NCI-H2081 treated with DMSO at 0.1 percent for 48 hours (cell line): ENCODE data around the gene LDLR.
A peak's percentile ranks its signal among the peaks of the same experiment; 100 is the strongest.
"Not testable (repeated sequence)": the region's sequence is repeated elsewhere in the genome, so short reads cannot be mapped to it uniquely, and the experiment has no call there.

Source experiments
- DNase-seq: peaks from one replicate; lab custom pipeline; 2025; lab: John Stamatoyannopoulos, UW

Gene LDLR

DNA sequence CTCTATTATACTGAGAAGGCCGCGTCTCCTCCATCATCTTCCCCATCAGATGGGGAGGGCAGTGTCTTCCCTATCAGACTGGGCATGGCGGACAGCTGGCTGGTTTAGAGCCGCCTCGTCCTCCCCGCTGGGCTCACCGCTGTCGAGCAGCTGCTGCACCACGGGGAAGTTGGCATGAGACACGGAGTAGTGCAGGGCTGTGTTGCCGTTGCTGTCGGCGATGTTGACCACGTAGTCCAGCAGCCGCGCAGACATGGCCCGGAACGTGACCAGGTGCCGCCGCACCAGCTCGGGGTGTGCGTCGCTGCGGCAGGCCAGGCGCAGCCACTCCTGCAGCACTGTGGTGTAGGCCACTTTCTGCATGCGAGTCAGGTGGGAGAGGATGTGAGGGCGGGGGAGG, 85.1 kb downstream of the LDLR start:
- peak; percentile 22 for DNase-seq

- no peak for DNase-seq
These were observed 86.7 kb downstream of the LDLR start for GRCh38 chr19:11175920-11176319.

GRCh38 chr19:11176466-11177193, 87.4 kb downstream of the LDLR start:
- no peak for DNase-seq

DNA sequence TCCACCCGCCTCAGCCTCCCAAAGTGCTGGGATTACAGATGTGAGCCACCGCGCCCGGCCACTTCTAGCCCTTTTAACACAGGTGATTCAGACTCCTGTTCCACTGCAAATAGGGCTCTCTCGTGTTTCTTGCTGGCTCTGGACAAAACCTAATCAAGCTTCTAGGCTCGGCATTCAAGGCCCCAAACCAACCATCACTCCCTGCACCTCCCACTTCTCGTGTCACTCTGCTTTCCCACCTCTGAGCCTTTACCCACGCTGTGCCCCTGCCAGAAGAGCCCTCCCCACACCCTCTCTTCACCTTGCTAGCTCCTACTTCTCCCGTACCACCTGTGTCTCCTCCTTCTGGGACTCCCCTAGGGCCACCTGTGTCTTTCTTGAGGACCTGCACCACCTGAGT, 88.3 kb downstream of the LDLR start:
- DNase-seq = no peak

DNA sequence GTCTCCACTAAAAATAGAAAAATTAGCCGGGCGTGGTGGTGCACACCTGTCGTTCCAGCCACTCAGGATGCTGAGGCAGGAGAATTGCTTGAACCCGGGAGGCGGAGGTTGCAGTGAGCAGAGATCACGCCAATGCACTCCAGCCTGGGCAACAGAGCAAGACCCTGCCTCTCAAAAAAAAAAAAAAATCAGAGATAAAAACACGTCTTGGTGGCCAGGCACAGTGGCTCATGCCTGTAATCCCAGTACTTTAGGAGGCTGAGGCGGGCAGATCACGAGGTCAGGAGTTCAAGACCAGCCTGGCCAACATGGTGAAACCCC, 89.8 kb downstream of the LDLR start:
- DNase-seq = not testable (repeated sequence)

GRCh38 chr19:11179716-11180297, 90.5 kb downstream of the LDLR start:
- no peak for DNase-seq

- no peak for DNase-seq
These were observed 91.1 kb downstream of the LDLR start for GRCh38 chr19:11180346-11180745.

DNA sequence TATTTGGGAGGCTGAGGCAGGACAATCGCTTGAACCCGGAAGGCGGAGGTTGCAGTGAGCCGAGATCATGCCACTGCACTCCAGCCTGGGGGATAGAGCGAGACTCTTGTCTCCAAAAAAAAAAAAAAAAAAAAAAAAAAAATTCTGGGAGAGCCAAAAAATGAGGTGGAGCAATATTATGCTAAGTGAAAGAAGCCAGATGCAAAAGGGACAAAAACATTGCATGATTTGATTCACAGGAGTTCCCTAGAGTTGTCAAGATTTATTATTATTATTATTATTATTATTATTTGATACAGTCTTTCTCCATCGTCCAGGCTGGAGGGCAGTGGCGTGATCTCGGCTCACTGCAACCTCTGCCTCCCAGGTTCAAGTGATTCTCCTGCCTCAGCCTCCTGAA, 91.7 kb downstream of the LDLR start:
- DNase-seq = not testable (repeated sequence)

- no peak for DNase-seq
These were observed 92.2 kb downstream of the LDLR start for GRCh38 chr19:11181488-11181887.
